Breast epithelium (tissue), 3 donors: ENCODE measurements around the gene IQCE.

ENCODE experiments used
- POLR2A ChIP-seq: fragments of 450-650 bp; IDR thresholded peaks from one replicate; pipeline ENCODE4 v1.6.1; 2016; ENCODE audit warnings: antibody characterized with exemption, mild to moderate bottlenecking, moderate library complexity
- POLR2AphosphoS5 ChIP-seq, 3 donors: sonication (generic); formaldehyde crosslinking; IDR thresholded peaks; one replicate each; pipeline ENCODE4 v1.6.1; 2017; ENCODE audit warnings: antibody characterized with exemption in 3 of 3
- TF ChIP-seq, protein P1 (sequence below), 3 donors: fragments of 450-650 bp; IDR thresholded peaks; one replicate each; pipeline ENCODE4 v1.5.1; 2016 to 2017; ENCODE audit warnings: antibody characterized with exemption in 3 of 3, mild to moderate bottlenecking in 3 of 3, moderate library complexity in 3 of 3

GRCh38 chr7:2643386-2644219 lies 84.8 kb downstream of the IQCE start:
- TF ChIP-seq, protein P1, sequence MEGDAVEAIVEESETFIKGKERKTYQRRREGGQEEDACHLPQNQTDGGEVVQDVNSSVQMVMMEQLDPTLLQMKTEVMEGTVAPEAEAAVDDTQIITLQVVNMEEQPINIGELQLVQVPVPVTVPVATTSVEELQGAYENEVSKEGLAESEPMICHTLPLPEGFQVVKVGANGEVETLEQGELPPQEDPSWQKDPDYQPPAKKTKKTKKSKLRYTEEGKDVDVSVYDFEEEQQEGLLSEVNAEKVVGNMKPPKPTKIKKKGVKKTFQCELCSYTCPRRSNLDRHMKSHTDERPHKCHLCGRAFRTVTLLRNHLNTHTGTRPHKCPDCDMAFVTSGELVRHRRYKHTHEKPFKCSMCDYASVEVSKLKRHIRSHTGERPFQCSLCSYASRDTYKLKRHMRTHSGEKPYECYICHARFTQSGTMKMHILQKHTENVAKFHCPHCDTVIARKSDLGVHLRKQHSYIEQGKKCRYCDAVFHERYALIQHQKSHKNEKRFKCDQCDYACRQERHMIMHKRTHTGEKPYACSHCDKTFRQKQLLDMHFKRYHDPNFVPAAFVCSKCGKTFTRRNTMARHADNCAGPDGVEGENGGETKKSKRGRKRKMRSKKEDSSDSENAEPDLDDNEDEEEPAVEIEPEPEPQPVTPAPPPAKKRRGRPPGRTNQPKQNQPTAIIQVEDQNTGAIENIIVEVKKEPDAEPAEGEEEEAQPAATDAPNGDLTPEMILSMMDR (IDR thresholded peaks at IDR 0.05), result no peak
- TF ChIP-seq POLR2A (no peak), POLR2AphosphoS5 (IDR thresholded peaks at IDR 0.05) (no peak)
